HG03095 (cell line): ENCODE measurements around the gene AGA.

Experiments used
- ATAC-seq: cut with Tn5 transposase; IDR thresholded peaks from one replicate; pipeline ENCODE4 v1.9.1; 2021; ENCODE audit warnings: moderate library complexity; ENCODE audit not compliant: unreplicated experiment

The AGA gene

GRCh38 chr4:177391953-177392352 lies 50.3 kb downstream of the AGA start:
- ATAC-seq: no peak

- no peak for ATAC-seq
Observed at GRCh38 chr4:177391287-177391686, 51.0 kb downstream of the AGA start.

GRCh38 chr4:177386278-177386815 lies 55.9 kb downstream of the AGA start:
- no peak for ATAC-seq

DNA sequence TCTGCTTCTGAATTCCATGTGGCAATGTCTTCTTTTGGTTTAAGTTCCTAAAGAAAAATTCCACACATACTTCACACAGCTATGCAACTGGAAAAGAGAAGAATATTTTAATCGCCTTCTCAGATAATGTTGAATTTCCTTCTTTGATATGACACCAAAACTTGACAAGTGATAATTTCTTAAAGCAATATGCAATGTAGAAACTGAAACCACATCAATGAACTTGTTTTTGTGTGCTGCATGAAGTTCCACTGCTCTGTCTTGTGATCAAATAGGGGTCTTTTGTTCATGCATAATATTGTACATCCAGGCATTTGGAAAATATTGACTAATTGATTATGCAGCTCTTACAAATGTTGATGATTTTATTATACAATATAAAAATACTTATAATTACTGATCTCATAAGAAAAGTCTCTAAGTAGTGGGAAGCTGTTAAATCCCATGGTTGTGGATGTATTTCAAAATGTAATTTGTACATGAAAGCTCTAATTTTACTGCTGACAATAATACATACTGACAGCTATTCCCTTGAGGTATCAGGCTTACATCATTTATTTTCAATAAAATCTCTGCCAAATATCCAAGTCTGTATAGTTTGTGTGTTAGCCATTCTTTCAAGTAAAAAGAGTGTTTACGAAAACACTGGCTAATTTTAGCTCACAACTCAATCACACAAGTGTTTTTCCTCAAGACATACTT lies 56.5 kb downstream of the AGA start:
- no peak for ATAC-seq

GRCh38 chr4:177384856-177385397 lies 57.3 kb downstream of the AGA start:
- ATAC-seq: no peak

GRCh38 chr4:177381762-177382310 lies 60.4 kb downstream of the AGA start:
- no peak for ATAC-seq
